ENCODE data around the gene TIAM2.

- TF ChIP-seq, protein P1, sequence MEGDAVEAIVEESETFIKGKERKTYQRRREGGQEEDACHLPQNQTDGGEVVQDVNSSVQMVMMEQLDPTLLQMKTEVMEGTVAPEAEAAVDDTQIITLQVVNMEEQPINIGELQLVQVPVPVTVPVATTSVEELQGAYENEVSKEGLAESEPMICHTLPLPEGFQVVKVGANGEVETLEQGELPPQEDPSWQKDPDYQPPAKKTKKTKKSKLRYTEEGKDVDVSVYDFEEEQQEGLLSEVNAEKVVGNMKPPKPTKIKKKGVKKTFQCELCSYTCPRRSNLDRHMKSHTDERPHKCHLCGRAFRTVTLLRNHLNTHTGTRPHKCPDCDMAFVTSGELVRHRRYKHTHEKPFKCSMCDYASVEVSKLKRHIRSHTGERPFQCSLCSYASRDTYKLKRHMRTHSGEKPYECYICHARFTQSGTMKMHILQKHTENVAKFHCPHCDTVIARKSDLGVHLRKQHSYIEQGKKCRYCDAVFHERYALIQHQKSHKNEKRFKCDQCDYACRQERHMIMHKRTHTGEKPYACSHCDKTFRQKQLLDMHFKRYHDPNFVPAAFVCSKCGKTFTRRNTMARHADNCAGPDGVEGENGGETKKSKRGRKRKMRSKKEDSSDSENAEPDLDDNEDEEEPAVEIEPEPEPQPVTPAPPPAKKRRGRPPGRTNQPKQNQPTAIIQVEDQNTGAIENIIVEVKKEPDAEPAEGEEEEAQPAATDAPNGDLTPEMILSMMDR (conservative IDR thresholded peaks at IDR 0.05; ENCODE audit: low read depth in 2 of 2): no peak
- TF ChIP-seq, protein P2, sequence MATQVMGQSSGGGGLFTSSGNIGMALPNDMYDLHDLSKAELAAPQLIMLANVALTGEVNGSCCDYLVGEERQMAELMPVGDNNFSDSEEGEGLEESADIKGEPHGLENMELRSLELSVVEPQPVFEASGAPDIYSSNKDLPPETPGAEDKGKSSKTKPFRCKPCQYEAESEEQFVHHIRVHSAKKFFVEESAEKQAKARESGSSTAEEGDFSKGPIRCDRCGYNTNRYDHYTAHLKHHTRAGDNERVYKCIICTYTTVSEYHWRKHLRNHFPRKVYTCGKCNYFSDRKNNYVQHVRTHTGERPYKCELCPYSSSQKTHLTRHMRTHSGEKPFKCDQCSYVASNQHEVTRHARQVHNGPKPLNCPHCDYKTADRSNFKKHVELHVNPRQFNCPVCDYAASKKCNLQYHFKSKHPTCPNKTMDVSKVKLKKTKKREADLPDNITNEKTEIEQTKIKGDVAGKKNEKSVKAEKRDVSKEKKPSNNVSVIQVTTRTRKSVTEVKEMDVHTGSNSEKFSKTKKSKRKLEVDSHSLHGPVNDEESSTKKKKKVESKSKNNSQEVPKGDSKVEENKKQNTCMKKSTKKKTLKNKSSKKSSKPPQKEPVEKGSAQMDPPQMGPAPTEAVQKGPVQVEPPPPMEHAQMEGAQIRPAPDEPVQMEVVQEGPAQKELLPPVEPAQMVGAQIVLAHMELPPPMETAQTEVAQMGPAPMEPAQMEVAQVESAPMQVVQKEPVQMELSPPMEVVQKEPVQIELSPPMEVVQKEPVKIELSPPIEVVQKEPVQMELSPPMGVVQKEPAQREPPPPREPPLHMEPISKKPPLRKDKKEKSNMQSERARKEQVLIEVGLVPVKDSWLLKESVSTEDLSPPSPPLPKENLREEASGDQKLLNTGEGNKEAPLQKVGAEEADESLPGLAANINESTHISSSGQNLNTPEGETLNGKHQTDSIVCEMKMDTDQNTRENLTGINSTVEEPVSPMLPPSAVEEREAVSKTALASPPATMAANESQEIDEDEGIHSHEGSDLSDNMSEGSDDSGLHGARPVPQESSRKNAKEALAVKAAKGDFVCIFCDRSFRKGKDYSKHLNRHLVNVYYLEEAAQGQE (IDR thresholded peaks at IDR 0.05; ENCODE audit: unreplicated experiment): no peak
- TF ChIP-seq POLR2AphosphoS5 (IDR thresholded peaks at IDR 0.05; ENCODE audit: low read depth) (no peak), STAT1 (IDR thresholded peaks at IDR 0.05; ENCODE audit: unreplicated experiment) (no peak), CREB1 (CRISPR knock-in tag; IDR thresholded peaks at IDR 0.05; ENCODE audit: low read depth) (no peak), EZH2 (IDR thresholded peaks at IDR 0.05; ENCODE audit: low read depth, unreplicated experiment) (no peak), EZH2phosphoT487 (IDR thresholded peaks at IDR 0.05; ENCODE audit: unreplicated experiment) (no peak), JUNB (IDR thresholded peaks at IDR 0.05; ENCODE audit: unreplicated experiment) (no peak), ZNF114 (CRISPR knock-in tag; IDR thresholded peaks at IDR 0.05) (no peak)
These were observed 193.0 kb downstream of the TIAM2 start for GRCh38 chr6:155187994-155188706.
